Measurements from ENCODE around the gene PRKN.

DNA sequence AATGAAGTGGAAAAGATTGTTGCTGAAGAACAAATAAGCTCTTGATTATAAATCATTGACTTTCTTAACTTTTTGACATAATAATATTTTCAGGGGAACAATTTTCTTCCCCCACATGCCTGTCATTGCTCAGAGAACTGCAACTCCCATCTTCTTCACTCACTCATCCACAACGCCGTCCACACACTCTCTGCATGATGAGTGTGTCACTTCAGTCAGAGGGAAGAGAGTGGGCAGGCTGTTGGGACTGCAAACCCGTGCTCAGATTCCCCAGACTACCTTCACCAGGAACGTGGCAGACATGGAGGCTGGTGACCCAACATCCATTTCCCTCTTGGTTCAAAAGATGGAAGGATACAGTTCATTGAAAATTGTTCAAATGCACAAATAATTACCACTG, 650.8 kb downstream of the PRKN start:
- TF ChIP-seq GATA3 (IDR thresholded peaks at IDR 0.05; ENCODE audit: low read depth, low read length) (no peak), GATA2 (IDR thresholded peaks at IDR 0.05; ENCODE audit: low read depth, low read length) (no peak)
